Stimulated activated CD8-positive, alpha-beta memory T cell treated with anti-CD3 and anti-CD28 coated beads, Interleukin-12 subunit alpha, Interleukin-12 subunit beta, amount 100 ng/mL, for 24 hours (primary cell): Measurements from ENCODE around the gene ASS1.
"Not testable (repeated sequence)": the region's sequence is repeated elsewhere in the genome, so short reads cannot be mapped to it uniquely, and the experiment has no call there.

Source experiments
- DNase-seq: peaks from one replicate; pipeline ENCODE4 v3.0.0-alpha.2; 2020; ENCODE audit errors: extremely low read depth

The ASS1 gene

DNA sequence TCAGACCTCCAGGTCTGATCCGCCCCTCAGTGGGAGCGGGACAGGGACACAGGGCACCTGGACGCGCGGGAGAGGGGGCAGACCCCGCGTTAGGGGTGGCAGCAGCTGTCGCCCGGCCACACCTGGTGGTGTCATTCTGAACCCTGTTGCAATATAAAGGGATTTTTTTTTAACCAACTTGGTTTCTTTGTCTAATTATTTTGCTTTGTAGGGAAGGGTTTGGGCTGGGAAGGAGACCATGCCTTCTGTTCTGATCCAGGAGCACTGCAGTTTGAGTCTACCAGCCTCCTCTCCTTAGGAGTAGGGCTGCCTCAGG is 10.9 kb upstream of the ASS1 start:
- no peak for DNase-seq

DNA sequence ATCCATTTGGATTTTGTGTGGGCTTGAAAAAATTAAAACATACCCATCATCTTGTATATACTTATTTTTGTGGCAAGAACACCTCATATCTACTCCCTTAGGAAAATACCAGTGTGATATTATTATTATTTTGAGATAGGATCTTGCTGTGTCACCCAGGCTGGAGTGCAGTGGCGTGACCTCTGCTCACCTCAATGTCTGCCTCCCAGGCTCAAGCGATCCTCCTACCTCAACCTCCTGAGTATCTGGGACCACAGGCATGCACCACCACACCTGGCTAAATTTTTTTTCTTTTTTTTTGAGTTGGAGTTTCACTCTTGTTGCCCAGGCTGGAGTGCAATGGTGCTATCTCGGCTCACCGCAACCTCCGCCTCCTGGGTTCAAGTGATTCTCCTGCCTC is 10.1 kb upstream of the ASS1 start:
- DNase-seq = not testable (repeated sequence)

DNA sequence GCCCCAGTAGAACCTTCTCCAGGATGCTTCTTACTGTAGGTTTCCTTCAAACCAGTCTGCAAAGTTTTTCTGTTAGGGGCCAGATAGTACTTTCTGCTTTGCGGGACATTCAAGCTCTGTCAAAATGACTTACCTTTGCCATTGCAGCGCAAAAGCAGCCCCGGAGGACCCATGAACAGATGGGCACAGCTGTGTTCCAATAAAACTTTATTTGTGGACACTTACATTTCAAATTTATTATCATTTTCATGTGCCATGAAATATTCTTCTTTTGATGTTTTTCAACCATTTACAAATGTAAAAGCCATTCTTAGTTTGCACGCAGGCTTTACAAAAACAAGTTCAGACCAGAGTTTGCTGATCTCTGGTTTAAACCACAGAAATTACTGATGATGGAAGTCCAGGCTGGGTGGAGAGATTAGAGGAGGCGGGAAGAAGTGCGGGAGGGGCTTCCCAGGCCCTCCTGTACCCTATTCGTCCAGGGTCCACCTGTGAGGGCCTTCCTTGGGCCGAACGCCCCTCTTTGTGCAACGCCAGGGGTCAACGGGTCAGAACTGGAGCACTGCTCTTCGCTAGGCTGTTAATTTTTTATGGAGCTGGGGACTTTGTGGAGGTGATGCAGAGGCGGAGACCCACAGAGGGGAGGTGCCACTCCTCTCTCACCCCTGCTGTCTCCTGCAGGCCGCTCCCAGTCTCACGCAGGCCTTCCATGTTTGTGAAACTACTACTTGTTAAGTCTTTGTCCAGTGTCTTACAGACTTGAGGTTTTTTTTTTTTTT is 7.6 kb upstream of the ASS1 start:
- DNase-seq = no peak

- no peak for DNase-seq
Observed at GRCh38 chr9:130438382-130438981, 6.3 kb upstream of the ASS1 start.

- no peak for DNase-seq
Observed at GRCh38 chr9:130441031-130441430, 3.7 kb upstream of the ASS1 start.

GRCh38 chr9:130442746-130443455 is 1.9 kb upstream of the ASS1 start:
- DNase-seq = no peak

DNA sequence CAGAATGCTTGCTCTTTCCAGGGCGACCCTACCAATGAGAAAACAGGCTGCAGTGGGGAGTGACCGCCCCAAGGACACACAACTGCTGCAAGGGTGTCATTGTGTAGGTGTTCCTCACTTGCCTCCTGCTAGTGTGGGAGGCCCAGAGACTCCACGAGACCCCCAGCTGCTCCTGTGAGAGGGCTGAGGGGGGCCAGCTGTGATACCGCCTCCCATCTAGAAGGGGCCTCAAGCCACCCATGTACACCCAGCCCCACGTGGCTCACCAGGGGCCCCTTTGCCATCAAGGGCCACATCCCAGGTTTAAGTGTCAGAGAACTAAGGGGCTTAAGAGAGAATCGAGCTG is 1.3 kb upstream of the ASS1 start:
- DNase-seq = no peak

GRCh38 chr9:130443840-130444492 is 795 bp upstream of the ASS1 start:
- no peak for DNase-seq

DNA sequence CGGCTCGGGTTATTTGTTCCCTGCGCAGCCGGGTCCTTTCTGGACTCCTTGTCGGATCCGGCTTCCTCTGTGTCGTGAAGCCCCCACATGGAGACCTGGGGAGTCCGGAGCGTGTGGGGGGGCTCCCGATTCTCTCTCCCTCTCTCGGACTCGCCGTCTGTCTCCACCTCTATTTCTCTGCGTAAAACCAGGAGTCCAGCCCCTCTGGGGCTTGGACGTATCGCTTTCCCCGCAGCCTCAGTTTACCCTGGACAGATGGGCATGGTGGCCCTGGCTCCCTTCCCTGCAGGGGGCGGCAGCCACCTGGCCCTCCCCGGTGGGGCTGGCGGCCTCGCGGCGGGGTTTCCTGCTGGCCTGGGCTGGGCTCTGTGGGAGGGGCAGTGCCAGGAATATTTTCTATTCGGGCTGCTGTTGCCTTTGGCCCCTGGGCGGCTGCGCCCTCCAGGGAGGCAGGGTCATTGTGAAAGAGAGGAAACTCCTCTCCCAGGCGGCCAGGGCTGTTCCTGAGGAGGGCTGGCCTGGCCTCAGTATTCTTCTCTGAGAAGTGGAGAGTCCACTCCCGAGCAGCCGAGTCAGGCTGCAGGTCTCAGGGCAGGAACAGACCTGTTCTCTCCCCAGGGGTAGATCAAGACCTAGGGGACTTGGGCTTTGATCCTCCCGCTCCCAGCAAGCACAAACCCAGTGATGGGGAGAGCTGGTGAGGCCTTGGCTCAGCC is 665 bp downstream of the ASS1 start:
- DNase-seq = no peak

- no peak for DNase-seq
Observed at GRCh38 chr9:130446101-130446861, 1.5 kb downstream of the ASS1 start.

- no peak for DNase-seq
Observed at GRCh38 chr9:130447193-130447816, 2.5 kb downstream of the ASS1 start.

DNA sequence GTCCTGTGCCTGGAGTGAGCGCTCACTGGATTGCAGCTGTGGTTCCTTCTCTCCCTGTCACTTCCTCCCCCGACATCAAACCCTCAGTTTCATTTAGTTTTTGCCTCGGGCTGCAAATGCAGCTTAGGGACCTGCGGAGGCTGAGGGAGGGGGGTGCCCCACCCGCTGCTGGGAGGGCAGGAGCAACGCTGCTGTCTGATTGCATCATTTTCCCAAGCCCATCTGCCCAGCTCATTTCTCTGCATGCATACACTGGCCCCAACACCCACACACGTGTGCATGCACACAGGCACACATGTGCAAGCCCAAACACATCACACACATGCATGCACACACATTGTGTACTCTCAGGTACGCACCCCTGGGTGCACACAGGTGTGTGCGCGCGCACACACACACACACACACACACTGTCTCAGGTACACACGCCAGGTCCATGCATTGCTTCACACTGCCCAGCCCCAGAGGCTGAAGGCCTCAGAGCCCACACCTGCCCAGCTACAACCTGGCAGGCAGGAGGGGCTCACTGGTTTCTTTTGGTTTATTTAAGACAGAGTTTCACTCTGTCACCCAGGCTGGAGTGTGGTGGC is 3.4 kb downstream of the ASS1 start:
- no peak for DNase-seq

GRCh38 chr9:130448771-130449603 is 4.2 kb downstream of the ASS1 start:
- no peak for DNase-seq

DNA sequence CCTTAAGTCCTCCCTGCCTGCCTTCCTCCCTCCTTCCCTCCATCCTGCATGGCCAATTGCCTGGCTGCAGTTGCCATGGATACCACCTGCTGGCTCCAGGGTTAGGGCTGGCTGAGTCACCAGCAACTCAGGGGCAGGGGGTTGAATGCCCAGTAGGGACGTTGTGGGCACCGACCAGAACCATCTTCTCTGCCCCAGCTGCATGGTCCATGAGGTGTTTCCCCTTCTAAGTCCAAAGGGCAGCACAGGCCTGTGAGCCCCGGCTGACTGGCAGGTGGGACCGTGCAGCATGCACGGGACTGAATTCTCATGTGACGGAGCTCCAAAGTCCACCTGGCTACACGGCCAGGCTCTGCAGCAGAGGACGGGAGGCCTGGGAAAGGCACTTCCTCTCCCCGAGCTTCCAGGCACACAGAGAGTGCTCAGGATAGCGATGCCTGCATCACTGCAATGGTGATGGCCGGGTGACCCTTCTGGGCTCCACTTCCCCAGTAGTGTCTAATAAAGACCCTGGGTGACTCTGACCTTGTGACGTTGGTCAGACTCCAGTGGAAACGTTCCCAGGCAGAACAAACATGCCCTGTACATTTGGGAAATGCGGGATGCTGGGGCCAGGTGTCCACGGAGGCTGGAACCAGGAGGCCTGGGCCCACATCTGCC is 5.7 kb downstream of the ASS1 start:
- no peak for DNase-seq

- DNase-seq = no peak
Observed at GRCh38 chr9:130451004-130451390, 6.2 kb downstream of the ASS1 start.

DNA sequence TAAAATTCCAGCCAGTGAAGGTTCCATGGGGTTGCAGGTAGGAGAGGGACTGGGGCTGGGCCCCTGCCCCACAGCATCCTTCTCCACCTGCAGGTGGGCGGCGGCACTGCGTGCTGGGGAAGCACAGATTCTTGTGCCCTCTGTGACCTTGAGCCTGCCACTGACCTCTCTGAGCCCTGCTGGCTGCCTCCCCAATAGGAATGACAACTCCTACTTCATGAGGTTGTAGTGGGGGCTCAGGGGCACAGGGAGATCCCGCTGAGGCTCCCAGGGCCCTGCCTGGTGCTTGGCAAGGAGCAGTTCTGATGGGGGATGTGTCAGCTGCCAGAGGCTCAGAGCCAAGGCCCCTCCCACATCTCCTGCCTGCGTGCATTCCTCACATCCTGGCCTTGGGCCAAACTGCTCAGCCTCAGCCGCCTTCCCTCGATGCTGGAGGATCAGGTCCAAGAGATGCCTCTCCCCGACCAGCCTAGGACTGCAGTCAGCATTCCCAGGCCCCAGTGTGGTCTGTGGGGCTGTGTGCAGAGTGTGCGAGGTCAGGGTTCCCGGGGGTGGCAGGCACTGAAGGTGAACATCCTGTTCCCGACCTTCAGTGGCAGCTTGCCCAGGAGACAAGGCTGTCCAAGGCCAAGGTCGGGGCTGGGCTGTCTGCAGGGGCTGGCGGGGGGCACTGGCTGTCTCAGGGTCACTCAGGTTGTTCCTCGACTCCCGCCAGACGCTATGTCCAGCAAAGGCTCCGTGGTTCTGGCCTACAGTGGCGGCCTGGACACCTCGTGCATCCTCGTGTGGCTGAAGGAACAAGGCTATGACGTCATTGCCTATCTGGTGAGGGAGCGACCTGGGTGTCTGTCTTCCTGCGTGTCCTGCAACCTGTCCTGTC is 7.0 kb downstream of the ASS1 start:
- no peak for DNase-seq

DNA sequence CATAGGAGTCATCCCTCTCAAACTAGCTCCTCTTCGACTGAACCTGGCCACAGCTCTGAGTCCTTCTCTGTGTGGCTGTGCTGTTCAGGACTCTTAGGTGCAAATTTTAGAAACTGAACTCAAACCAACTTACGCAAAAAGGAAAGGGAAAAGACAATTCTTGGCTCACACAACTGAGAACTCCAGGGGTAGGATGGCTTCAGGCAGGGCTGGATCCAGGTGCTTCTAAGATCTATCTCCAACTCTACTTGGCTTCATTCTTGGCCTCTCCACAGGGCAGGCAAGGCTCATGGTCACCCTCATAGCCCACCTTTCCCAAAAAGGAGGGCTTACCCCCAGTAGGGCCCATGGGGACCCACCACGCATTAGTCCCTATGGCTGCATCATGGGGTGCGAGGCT is 8.1 kb downstream of the ASS1 start:
- no peak for DNase-seq

GRCh38 chr9:130453487-130453886 is 8.7 kb downstream of the ASS1 start:
- DNase-seq = no peak
